Measurements from ENCODE around the gene CABLES2.

GRCh38 chr20:62349556-62350097 is 57.5 kb downstream of the CABLES2 start:
- no peak for TF ChIP-seq POLR2A (IDR thresholded peaks at IDR 0.05; ENCODE audit: low read length)
- no peak for TF ChIP-seq GATA1 (IDR thresholded peaks at IDR 0.05; ENCODE audit: low read depth, low read length)

Data from erythroblast (primary cell).